Upper lobe of right lung (tissue), 1 donor: ENCODE data around the gene NAGA. TPM values are rescaled to one million over a fixed set of nuclear protein-coding genes. Genes with fewer than 3 reads are reported as not detected.
"Not testable (repeated sequence)": the region's sequence is repeated elsewhere in the genome, so short reads cannot be mapped to it uniquely, and the experiment has no call there.

Experiments
- ATAC-seq: fragments of 200-7000 bp; cut with Tn5 transposase; one replicate; pipeline ENCODE4 v1.9.1; 2020; ENCODE audit warnings: mild to moderate bottlenecking, moderate library complexity
- DNase-seq: peaks from one replicate; pipeline ENCODE4 v3.0.0-alpha.2; 2020
- H3K27ac ChIP-seq: fragments of 200-600 bp; one replicate; pipeline ENCODE4 v1.8.0; 2022
- H3K27me3 ChIP-seq: fragments of 200-600 bp; one replicate; pipeline ENCODE4 v1.8.0; 2022; ENCODE audit warnings: mild to moderate bottlenecking
- H3K36me3 ChIP-seq: fragments of 200-600 bp; one replicate; pipeline ENCODE4 v1.8.0; 2022
- H3K4me1 ChIP-seq: fragments of 200-600 bp; one replicate; pipeline ENCODE4 v1.8.0; 2022
- H3K4me3 ChIP-seq: fragments of 200-600 bp; one replicate; pipeline ENCODE4 v1.8.0; 2022; ENCODE audit warnings: mild to moderate bottlenecking
- H3K9me3 ChIP-seq: fragments of 200-600 bp; one replicate; pipeline ENCODE4 v1.8.0; 2022
- intact Hi-C: fragments of 100-400 bp; cut with DNase I; formaldehyde crosslinking; loops from one replicate; pipeline ENCODE4 v1.11.0; 2022
- total RNA-seq: library from RNA; stranded (reverse); fragmentation: NEBNext Ultra II Directional; extraction: Animal tissue kit (Norgen Biotek cat#: 25700); gene quantifications from one replicate; pipeline ENCODE4 v1.2.1, GENCODE V29; 2021
- TF ChIP-seq, protein P1 (sequence below): fragments of 200-600 bp; IDR thresholded peaks from one replicate; pipeline ENCODE4 v1.8.0; 2022; ENCODE audit warnings: antibody characterized with exemption
- donor health status: DM: no; HTN: yes; CAD: no; lungs with severe emphysema.

Gene NAGA
- total RNA-seq, 1 donor from 2014 or later: 28.6 TPM

- intact Hi-C loops: no loop called here
- H3K9me3 ChIP-seq: no peaks in the 10 kb centered on the region
- H3K4me1 ChIP-seq: peaks cover 34% of the 10 kb centered on the region
- H3K27ac ChIP-seq: no peak overlapping the region
- H3K27me3 ChIP-seq: no peaks in the 10 kb centered on the region
- TF ChIP-seq, protein P1, sequence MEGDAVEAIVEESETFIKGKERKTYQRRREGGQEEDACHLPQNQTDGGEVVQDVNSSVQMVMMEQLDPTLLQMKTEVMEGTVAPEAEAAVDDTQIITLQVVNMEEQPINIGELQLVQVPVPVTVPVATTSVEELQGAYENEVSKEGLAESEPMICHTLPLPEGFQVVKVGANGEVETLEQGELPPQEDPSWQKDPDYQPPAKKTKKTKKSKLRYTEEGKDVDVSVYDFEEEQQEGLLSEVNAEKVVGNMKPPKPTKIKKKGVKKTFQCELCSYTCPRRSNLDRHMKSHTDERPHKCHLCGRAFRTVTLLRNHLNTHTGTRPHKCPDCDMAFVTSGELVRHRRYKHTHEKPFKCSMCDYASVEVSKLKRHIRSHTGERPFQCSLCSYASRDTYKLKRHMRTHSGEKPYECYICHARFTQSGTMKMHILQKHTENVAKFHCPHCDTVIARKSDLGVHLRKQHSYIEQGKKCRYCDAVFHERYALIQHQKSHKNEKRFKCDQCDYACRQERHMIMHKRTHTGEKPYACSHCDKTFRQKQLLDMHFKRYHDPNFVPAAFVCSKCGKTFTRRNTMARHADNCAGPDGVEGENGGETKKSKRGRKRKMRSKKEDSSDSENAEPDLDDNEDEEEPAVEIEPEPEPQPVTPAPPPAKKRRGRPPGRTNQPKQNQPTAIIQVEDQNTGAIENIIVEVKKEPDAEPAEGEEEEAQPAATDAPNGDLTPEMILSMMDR: no peak
- no peak for DNase-seq
- no peak overlapping the region for H3K4me3 ChIP-seq
- peaks cover 5% of the 10 kb centered on the region for H3K36me3 ChIP-seq
- no peak for ATAC-seq
Measured at GRCh38 chr22:42072606-42073330, 2.2 kb upstream of the NAGA start.

GRCh38 chr22:42071508-42071907, 896 bp upstream of the NAGA start:
- peaks cover 32% of the 10 kb centered on the region for H3K4me1 ChIP-seq
- H3K9me3 ChIP-seq, H3K27me3 ChIP-seq, intact Hi-C loops, ATAC-seq, DNase-seq: not testable (repeated sequence)
- H3K36me3 ChIP-seq: peaks cover 15% of the 10 kb centered on the region
- H3K27ac ChIP-seq: peak overlapping the region; percentile 88
- H3K4me3 ChIP-seq: peak overlapping the region; percentile 62

DNA sequence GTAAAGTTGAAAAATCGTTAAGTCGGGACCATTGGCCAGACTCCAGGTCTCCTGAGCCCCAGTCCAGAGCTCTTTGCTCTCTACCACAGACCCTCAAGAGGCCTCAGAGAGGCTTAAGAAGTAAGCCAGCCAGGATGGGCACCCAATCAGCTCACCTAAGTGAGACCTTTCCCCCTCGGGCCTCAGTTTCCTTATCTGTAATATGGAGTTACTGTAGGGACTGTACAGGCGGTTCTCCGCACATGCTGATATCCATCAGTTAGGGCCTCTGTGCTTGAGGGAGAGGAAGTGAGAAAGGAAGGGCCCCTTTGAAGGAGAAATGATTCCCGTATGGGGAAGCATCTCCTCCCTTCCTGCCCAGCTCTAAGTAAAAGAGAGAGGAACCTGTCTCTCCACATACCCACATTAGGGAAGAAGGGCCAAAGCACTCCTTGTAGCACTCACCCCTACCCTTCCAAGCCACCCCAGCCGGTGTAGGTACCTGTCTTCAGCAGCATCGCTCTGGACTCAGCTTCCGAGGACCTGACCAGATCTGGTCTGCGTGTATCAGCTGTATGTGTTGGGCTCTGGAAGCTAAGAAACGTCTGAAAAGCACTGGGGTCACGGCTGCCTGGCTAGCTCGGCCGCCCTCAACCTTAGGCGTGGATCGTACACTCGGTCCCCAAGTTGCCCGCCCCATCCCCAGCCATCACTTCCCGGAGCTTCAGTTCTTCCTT, 653 bp downstream of the NAGA start:
- H3K9me3 ChIP-seq: no peaks in the 10 kb centered on the region
- DNase-seq (no peak), ATAC-seq (peak; percentile 14)
- H3K4me1 ChIP-seq: peaks cover 27% of the 10 kb centered on the region
- H3K27me3 ChIP-seq: no peaks in the 10 kb centered on the region
- intact Hi-C loops: no loop called here
- peak overlapping the region; percentile 88 for H3K27ac ChIP-seq
- H3K36me3 ChIP-seq: peaks cover 29% of the 10 kb centered on the region
- H3K4me3 ChIP-seq: peak overlapping the region; percentile 62
- TF ChIP-seq, protein P1: no peak

- Histone ChIP-seq H3K27ac (no peak overlapping the region), H3K36me3 (peaks cover 35% of the 10 kb centered on the region), H3K4me3 (no peak overlapping the region), H3K27me3 (no peaks in the 10 kb centered on the region), H3K4me1 (peaks cover 18% of the 10 kb centered on the region), H3K9me3 (no peaks in the 10 kb centered on the region)
- DNase-seq (no peak), ATAC-seq (no peak)
- TF ChIP-seq, protein P1: no peak
- intact Hi-C loops: no loop called here
Measured at GRCh38 chr22:42068291-42068690, 2.3 kb downstream of the NAGA start.

- intact Hi-C loops: no loop called here
- Histone ChIP-seq H3K4me3 (no peak overlapping the region), H3K27me3 (no peaks in the 10 kb centered on the region), H3K36me3 (peaks cover 35% of the 10 kb centered on the region), H3K27ac (no peak overlapping the region), H3K4me1 (peaks cover 18% of the 10 kb centered on the region), H3K9me3 (no peaks in the 10 kb centered on the region)
- DNase-seq (no peak), ATAC-seq (no peak)
- TF ChIP-seq, protein P1: no peak
Measured at GRCh38 chr22:42067671-42068251, 2.9 kb downstream of the NAGA start.

DNA sequence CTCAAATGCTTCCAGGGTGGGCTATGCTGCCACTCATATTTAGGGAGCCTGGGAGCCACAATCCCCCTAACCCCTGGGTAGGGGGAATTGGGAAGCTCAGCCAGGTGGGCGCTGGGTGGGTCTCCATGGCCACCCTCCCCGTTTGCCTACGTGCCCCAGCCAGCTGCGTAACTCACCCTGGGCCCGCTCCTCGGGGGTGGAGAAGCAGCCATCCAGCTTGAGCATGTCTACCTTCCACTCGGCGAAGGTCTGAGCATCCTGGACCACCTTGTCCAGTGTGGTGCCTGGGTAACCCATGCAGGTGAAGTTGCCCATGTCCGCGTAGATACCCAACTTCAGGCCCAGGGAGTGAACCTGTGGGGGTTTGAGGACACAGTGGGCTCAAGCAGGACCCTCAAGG, 3.7 kb downstream of the NAGA start:
- peaks cover 35% of the 10 kb centered on the region for H3K36me3 ChIP-seq
- H3K9me3 ChIP-seq: no peaks in the 10 kb centered on the region
- ATAC-seq (no peak), DNase-seq (no peak)
- H3K27me3 ChIP-seq: no peaks in the 10 kb centered on the region
- no peak overlapping the region for H3K27ac ChIP-seq
- H3K4me1 ChIP-seq: peaks cover 18% of the 10 kb centered on the region
- no peak overlapping the region for H3K4me3 ChIP-seq
- intact Hi-C loops: no loop called here
- TF ChIP-seq, protein P1: no peak
